RWPE1 (cell line): Measurements from ENCODE around the gene HORMAD2.

Experiments used
- CTCF ChIA-PET: fragments of 350-600 bp; sonication (Branson Sonifier 250); formaldehyde crosslinking; extraction: SDS; loops from one replicate; lab custom pipeline; 2021; lab: Yijun Ruan, JAX
- POLR2A ChIA-PET: fragments of 400-600 bp; formaldehyde crosslinking; extraction: SDS; loops from one replicate; lab custom pipeline; 2020; ENCODE audit warnings: antibody characterized with exemption; ENCODE audit not compliant: low non-redundant PET; lab: Yijun Ruan, JAX
- DNase-seq: peaks from one replicate; pipeline ENCODE4 v3.0.0; 2012; ENCODE audit warnings: low spot score
- H3K27ac ChIP-seq: fragments of 450-650 bp; 2 replicates; pipeline ENCODE4 v1.5.1; 2017
- TF ChIP-seq, protein P1 (sequence below): fragments of 450-650 bp; conservative IDR thresholded peaks from 2 replicates; pipeline ENCODE4 v1.5.1; 2017; ENCODE audit warnings: low read depth, mild to moderate bottlenecking

The HORMAD2 gene

DNA sequence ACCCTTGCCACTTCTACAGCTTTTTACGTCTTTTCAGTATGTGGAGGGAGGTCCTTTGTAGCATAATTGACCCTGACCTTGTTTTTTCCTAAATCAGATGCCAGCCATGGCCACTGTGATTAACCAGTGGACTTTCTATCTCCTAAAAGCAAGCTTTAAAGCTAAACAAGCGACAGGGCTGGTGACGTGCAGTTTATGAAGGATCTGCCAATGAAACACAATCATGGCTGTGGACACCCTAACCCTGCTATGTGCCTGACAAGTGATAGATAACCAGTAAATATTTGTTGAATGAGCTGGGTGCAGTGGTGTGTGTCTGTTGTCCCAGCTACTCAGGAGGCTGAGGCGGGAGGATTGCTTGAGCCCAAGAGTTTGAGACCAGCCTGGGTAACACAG, 102.1 kb downstream of the HORMAD2 start:
- H3K27ac ChIP-seq: no peak overlapping the region
- POLR2A ChIA-PET: no interaction called here
- TF ChIP-seq, protein P1, sequence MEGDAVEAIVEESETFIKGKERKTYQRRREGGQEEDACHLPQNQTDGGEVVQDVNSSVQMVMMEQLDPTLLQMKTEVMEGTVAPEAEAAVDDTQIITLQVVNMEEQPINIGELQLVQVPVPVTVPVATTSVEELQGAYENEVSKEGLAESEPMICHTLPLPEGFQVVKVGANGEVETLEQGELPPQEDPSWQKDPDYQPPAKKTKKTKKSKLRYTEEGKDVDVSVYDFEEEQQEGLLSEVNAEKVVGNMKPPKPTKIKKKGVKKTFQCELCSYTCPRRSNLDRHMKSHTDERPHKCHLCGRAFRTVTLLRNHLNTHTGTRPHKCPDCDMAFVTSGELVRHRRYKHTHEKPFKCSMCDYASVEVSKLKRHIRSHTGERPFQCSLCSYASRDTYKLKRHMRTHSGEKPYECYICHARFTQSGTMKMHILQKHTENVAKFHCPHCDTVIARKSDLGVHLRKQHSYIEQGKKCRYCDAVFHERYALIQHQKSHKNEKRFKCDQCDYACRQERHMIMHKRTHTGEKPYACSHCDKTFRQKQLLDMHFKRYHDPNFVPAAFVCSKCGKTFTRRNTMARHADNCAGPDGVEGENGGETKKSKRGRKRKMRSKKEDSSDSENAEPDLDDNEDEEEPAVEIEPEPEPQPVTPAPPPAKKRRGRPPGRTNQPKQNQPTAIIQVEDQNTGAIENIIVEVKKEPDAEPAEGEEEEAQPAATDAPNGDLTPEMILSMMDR: no peak
- DNase-seq: no peak
- CTCF ChIA-PET: no interaction called here

DNA sequence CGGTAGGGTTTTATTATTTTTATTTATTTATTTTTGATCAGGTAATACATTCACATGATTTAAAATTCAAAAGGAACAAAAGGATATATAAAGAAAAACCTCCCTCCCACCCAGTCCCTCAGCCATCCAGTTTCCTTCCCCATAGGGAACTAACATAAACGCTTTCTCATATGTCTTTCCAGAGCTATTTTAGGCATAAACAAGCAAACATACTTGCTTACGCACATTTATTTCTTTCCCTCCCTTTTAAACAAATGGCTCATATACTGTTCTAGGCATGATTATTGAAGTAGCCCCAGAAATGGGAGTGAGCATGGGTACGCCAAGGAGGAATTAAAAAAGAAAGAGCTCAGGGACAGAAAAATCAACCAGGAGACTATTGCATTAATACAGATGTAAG, 102.6 kb downstream of the HORMAD2 start:
- ChIA-PET CTCF (no interaction called here), POLR2A (no interaction called here)
- TF ChIP-seq, protein P1: no peak
- DNase-seq: no peak
- H3K27ac ChIP-seq: no peak overlapping the region

DNA sequence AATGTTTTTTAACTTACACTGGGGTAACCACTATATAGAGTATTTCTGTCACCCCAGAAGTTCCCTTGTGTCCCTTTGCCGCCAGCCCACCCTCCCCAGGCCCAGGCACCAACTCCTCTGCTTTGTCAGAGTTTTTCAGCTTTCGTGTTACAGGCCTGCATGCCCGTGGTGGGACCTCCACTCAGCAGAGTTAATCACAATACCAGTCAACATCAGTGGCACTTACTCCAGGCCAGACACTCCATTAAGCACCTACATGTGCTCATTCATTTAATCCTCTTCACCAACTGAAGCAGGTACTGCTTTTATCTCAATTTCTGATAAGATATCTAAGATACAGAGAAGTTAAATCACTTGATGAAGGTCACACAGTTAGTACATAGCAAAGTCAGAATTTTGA, 103.0 kb downstream of the HORMAD2 start:
- no peak overlapping the region for H3K27ac ChIP-seq
- TF ChIP-seq, protein P1: no peak
- CTCF ChIA-PET: no interaction called here
- no peak for DNase-seq
- POLR2A ChIA-PET: no interaction called here

DNA sequence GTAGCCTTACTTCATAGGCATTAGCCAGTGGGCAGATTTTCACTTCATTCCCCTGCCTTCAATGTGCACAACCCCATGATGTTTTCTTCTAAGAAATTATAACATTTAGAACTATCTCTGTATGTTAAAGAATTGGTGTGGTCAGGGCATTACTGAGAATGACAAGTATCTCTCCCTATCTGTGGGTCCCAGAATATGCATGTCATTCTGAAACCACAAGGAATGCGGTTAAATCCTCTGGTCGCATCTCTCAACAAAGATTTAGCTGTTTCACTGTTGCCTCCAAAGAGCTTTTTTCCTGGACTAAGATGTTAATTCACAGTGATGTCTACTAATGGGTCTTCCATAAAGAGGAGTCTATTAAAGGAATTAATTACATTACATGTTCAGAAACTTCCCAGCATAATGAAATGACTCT, 103.6 kb downstream of the HORMAD2 start:
- CTCF ChIA-PET: no interaction called here

DNA sequence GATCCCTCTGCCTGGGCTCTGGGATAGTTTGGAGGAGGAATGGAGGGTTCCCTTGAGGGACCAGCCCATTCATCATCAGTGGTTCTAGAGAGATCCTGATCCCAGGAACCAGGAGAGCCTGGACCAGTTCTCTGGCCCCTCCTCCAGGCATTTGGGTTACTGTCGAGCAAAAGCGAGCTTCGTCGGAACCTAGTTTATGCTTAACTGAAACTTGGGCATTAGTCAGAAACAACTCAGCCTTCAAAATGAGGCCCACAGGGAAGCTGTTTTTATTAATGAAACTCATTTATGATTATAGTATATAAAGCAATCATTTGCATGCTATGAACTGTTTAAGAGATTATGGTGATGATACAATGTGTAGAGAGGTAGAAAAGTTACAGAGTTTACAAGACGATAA, 104.9 kb downstream of the HORMAD2 start:
- TF ChIP-seq, protein P1: no peak
- no peak for DNase-seq
- CTCF ChIA-PET: interaction anchor here (0.6 kb wide), 1 partner anchor 52 kb away, joined by 3 read pairs; no protein-coding TSS in a partner anchor
- POLR2A ChIA-PET: no interaction called here
- no peak overlapping the region for H3K27ac ChIP-seq

More for the DNA sequence above, 103.6 kb downstream of the HORMAD2 start:
- POLR2A ChIA-PET: no interaction called here
- no peak overlapping the region for H3K27ac ChIP-seq
- no peak for DNase-seq
- TF ChIP-seq, protein P1: no peak

DNA sequence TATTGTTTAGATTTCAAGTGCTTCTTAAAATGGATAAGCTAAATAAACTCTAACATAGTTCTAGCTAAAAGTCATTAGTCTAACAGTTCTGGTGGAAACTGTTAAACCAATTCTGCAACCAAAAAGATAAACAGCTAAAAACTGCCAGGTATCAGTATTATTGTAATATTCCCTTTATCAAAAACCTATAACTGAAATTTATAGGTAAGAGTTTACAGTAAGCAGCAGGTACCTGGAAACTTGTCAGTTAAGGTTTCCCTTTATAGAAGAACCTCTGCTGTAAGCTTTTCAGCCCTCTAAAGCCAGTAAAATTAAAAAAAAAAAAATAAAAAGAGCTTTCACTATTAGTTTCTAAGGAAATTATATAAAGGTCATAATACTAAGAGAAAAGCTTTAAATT, 105.3 kb downstream of the HORMAD2 start:
- no peak for DNase-seq
- ChIA-PET POLR2A (no interaction called here), CTCF (interaction anchor here (0.6 kb wide), 1 partner anchor 52 kb away, joined by 3 read pairs; no protein-coding TSS in a partner anchor)
- no peak overlapping the region for H3K27ac ChIP-seq
- TF ChIP-seq, protein P1: no peak
